ENCODE data around the gene SLC2A9.

DNA sequence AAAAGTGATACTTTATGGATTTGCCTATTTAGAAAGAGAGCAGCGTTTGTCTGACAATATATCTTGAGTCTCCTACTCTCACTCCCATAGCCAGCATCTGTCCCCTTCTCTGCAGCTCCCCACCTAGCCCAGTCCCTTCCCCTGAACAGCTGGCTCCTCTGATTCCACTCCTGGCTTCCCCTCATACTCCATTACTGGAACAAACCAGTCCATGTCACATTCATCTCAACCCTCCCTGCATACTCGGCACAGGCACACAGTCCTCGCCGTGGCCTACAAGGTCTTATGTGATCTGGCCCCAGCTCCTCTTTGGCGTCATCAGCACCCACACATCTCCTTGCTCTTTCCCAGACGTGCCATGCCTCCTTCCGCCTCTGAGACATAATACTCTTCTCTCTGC lies 36.7 kb downstream of the SLC2A9 start:
- no peak for TF ChIP-seq POLR2A (IDR thresholded peaks at IDR 0.05)
- TF ChIP-seq, protein P1, sequence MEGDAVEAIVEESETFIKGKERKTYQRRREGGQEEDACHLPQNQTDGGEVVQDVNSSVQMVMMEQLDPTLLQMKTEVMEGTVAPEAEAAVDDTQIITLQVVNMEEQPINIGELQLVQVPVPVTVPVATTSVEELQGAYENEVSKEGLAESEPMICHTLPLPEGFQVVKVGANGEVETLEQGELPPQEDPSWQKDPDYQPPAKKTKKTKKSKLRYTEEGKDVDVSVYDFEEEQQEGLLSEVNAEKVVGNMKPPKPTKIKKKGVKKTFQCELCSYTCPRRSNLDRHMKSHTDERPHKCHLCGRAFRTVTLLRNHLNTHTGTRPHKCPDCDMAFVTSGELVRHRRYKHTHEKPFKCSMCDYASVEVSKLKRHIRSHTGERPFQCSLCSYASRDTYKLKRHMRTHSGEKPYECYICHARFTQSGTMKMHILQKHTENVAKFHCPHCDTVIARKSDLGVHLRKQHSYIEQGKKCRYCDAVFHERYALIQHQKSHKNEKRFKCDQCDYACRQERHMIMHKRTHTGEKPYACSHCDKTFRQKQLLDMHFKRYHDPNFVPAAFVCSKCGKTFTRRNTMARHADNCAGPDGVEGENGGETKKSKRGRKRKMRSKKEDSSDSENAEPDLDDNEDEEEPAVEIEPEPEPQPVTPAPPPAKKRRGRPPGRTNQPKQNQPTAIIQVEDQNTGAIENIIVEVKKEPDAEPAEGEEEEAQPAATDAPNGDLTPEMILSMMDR (IDR thresholded peaks at IDR 0.05), result no peak
- TF ChIP-seq EP300 (IDR thresholded peaks at IDR 0.05), result no peak
- TF ChIP-seq POLR2AphosphoS5 (IDR thresholded peaks at IDR 0.05), result no peak
